ENCODE data around the gene MGAT4A.

The MGAT4A gene

GRCh38 chr2:98569915-98570314 is 161.0 kb downstream of the MGAT4A start:
- DNase-seq = no peak

- DNase-seq = peak; percentile 76
These were observed 161.6 kb downstream of the MGAT4A start for GRCh38 chr2:98569197-98569793.

Data from T-helper 9 cell (primary cell).